ENCODE measurements around the gene SKI.

The SKI gene

DNA sequence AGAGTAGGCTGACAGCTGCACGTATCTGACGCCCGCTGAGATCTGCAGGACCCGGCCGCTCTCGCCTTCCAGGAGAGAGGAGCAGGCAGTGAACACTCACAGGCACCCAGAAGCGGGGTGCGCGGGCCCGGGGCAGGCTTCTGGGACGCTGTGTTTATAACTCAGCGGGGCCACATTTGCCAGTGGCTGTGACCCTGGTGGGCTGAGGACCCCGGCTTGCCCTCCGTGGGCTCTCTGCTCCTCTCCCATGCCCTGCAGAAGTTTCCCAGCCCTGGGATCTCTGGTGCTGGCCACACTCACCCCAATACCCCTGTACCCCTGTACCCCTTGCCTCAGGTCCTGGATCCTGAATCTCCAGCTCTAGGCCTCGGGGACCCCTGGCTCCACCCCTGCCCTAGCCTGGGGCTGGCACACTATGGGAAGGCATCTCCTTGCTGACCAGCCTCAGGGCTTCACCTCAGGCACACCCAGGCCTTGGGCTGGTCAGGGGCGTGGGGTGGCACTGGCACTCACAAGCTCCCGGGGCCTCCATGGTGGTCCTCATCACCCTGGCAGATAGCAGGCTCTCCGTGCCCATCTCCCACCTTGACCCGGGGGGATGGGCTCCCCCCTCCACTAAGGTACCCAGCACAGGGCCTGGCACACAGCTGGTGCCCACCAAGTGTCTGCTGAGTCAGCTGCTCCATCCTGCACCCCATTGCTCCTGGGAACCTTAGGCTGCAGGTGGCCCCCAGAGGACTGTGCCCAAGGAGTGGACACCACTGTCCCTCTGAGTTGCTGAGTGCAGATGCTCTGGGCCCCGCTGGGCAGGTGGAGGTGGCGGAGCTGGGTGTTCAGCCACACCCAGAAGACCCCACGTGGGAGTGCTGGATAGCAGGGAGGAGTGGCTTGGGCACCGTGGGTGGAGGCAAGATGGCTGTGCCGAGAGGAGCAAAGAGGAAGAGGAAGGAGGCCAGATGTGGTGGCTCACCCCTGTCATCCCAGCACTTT is 130.8 kb downstream of the SKI start:
- no peak for DNase-seq
